ENCODE measurements around the gene DAB2IP.

DAB2IP gene

GRCh38 chr9:121760571-121760970 lies 109.1 kb downstream of the DAB2IP start:
- DNase-seq (ENCODE audit: low read depth in 3 of 3) = no peak

- DNase-seq (ENCODE audit: low read depth in 3 of 3) = no peak
Measured at GRCh38 chr9:121763131-121763530, 111.7 kb downstream of the DAB2IP start.

GRCh38 chr9:121763561-121764370 lies 112.3 kb downstream of the DAB2IP start:
- DNase-seq (ENCODE audit: low read depth in 3 of 3) = no peak

- no peak for DNase-seq (ENCODE audit: low read depth in 3 of 3)
Measured at GRCh38 chr9:121764371-121764730, 112.9 kb downstream of the DAB2IP start.

- no peak for DNase-seq (ENCODE audit: low read depth in 3 of 3)
Measured at GRCh38 chr9:121765021-121765950, 113.9 kb downstream of the DAB2IP start.

GRCh38 chr9:121766081-121766683 lies 114.7 kb downstream of the DAB2IP start:
- no peak for DNase-seq (ENCODE audit: low read depth in 3 of 3)

- no peak for DNase-seq (ENCODE audit: low read depth in 3 of 3)
Measured at GRCh38 chr9:121767171-121767769, 115.8 kb downstream of the DAB2IP start.

GRCh38 chr9:121768416-121769015 lies 117.1 kb downstream of the DAB2IP start:
- no peak for DNase-seq (ENCODE audit: low read depth in 3 of 3)

GRCh38 chr9:121769939-121770338 lies 118.5 kb downstream of the DAB2IP start:
- DNase-seq (ENCODE audit: low read depth in 3 of 3) = no peak

GRCh38 chr9:121770415-121771273 lies 119.2 kb downstream of the DAB2IP start:
- DNase-seq (ENCODE audit: low read depth in 3 of 3) = no peak

GRCh38 chr9:121771418-121771817 lies 120.0 kb downstream of the DAB2IP start:
- no peak for DNase-seq (ENCODE audit: low read depth in 3 of 3)

- no peak for DNase-seq (ENCODE audit: low read depth in 3 of 3)
Measured at GRCh38 chr9:121771851-121772599, 120.6 kb downstream of the DAB2IP start.

GRCh38 chr9:121772600-121773285 lies 121.3 kb downstream of the DAB2IP start:
- DNase-seq (ENCODE audit: low read depth in 3 of 3) = no peak

- DNase-seq (ENCODE audit: low read depth in 3 of 3) = no peak
Measured at GRCh38 chr9:121773286-121773953, 122.0 kb downstream of the DAB2IP start.

GRCh38 chr9:121773954-121774714 lies 122.7 kb downstream of the DAB2IP start:
- DNase-seq (ENCODE audit: low read depth in 3 of 3) = no peak

- DNase-seq (ENCODE audit: low read depth in 3 of 3) = no peak
Measured at GRCh38 chr9:121774715-121775613, 123.5 kb downstream of the DAB2IP start.

All from stimulated activated CD4-positive, alpha-beta T cell treated with anti-CD3 and anti-CD28 coated beads, TNF-alpha, amount 100 ng/mL, for 48 hours (primary cell).